GM12878 (cell line): ENCODE measurements around the gene KCNN1. TPM values are rescaled to one million over a fixed set of nuclear protein-coding genes. Genes with fewer than 3 reads are reported as not detected.

Experiments
- ASH2L ChIP-seq: fragments of 300-600, 200-600 bp; sonication (generic); IDR thresholded peaks from 2 replicates; pipeline ENCODE4 v1.6.1; 2017; ENCODE audit warnings: low read depth, mild to moderate bottlenecking, borderline replicate concordance
- ATF3 ChIP-seq: IDR thresholded peaks from 2 replicates; pipeline ENCODE4 v1.6.1; 2011; ENCODE audit warnings: low read depth, mild to moderate bottlenecking, low read length, moderate library complexity, borderline replicate concordance; ENCODE audit errors: extremely low read depth
- BCL11A ChIP-seq: IDR thresholded peaks from 2 replicates; pipeline ENCODE4 v1.6.1; 2011; ENCODE audit warnings: low read depth, low read length
- JUNB ChIP-seq: IDR thresholded peaks from 2 replicates; pipeline ENCODE4 v1.6.1; 2016; ENCODE audit warnings: antibody characterized with exemption, mild to moderate bottlenecking
- LARP7 ChIP-seq: fragments of 450-650 bp; IDR thresholded peaks from 2 replicates; pipeline ENCODE4 v1.6.1; 2017; ENCODE audit warnings: mild to moderate bottlenecking
- MAX ChIP-seq: IDR thresholded peaks from 2 replicates; pipeline ENCODE4 v1.6.1; 2012; ENCODE audit warnings: low read depth, low read length, improper control_type of control experiment
- PBX3 ChIP-seq: IDR thresholded peaks from 2 replicates; pipeline ENCODE4 v1.6.1; 2011; ENCODE audit warnings: mild to moderate bottlenecking, low read depth, low read length, moderate library complexity; ENCODE audit not compliant: insufficient replicate concordance
- POU2F2 ChIP-seq: IDR thresholded peaks from 3 replicates; pipeline ENCODE4 v1.6.1; 2011; ENCODE audit warnings: low read depth, mild to moderate bottlenecking, low read length, borderline replicate concordance
- RB1 ChIP-seq: fragments of 450-650 bp; formaldehyde crosslinking; IDR thresholded peaks from 2 replicates; pipeline ENCODE4 v1.6.1; 2017; ENCODE audit warnings: mild to moderate bottlenecking, borderline replicate concordance
- RELA ChIP-seq: fragments of 450-650 bp; IDR thresholded peaks from 2 replicates; pipeline ENCODE4 v1.8.0; 2014; ENCODE audit warnings: borderline replicate concordance; ENCODE audit not compliant: partially characterized antibody
- REST ChIP-seq: IDR thresholded peaks from 2 replicates; pipeline ENCODE4 v1.6.1; 2012; ENCODE audit warnings: mild to moderate bottlenecking, low read depth, low read length
- RFX5 ChIP-seq: IDR thresholded peaks from 2 replicates; pipeline ENCODE4 v1.6.1; 2011; ENCODE audit warnings: low read depth, low read length, improper control_type of control experiment
- SMARCA5 ChIP-seq: fragments of 450-650 bp; IDR thresholded peaks from 2 replicates; pipeline ENCODE4 v1.6.1; 2017; ENCODE audit warnings: mild to moderate bottlenecking
- SREBF1 ChIP-seq: IDR thresholded peaks from 2 replicates; pipeline ENCODE4 v1.6.1; 2012; ENCODE audit warnings: mild to moderate bottlenecking, low read length
- polyA plus RNA-seq, 11 experiments: library from polyadenylated mRNA; depleted of rRNA in 4 of 11; unstranded in 6 of 11; stranded (reverse) in 5 of 11; fragments of >200 nt; fragmentation: Nextera tagmentation in 4 of 11; fragmentation: Illumina TruSeq in 1 of 11; extraction: Ambion mirVana in 4 of 11; extraction: Trizol in 1 of 11; gene quantifications; 1 replicate in 1 of 11; 2 replicates in 10 of 11; pipeline versions ENCODE4 v1.2.1 to v1.2.3, GENCODE V29; 2011 to 2016; ENCODE audit warnings: inconsistent platforms in 2 of 11, missing spikeins in 2 of 11, low read depth in 1 of 11
- total RNA-seq, 4 experiments: library from RNA; depleted of rRNA in 3 of 4; stranded (reverse); fragments of >200 nt in 3 of 4; fragmentation: Illumina TruSeq in 1 of 4; extraction: Trizol in 1 of 4; gene quantifications; 2 replicates each; pipeline versions ENCODE4 v1.2.1 to v1.2.3, GENCODE V29; 2013 to 2021
- TF ChIP-seq, protein P1 (sequence below): fragments of 450-650 bp; IDR thresholded peaks from 2 replicates; pipeline ENCODE4 v1.6.1; 2017; ENCODE audit warnings: antibody characterized with exemption, mild to moderate bottlenecking, moderate library complexity
- TF ChIP-seq, protein P2 (sequence below): fragments of 450-650 bp; formaldehyde crosslinking; IDR thresholded peaks from 2 replicates; pipeline ENCODE4 v1.5.0; 2022; ENCODE audit warnings: mild to moderate bottlenecking, missing genetic modification characterization

Gene KCNN1
- total and polyA plus RNA-seq, 10 of the 15 experiments (the other 5 are each of a cell fraction or from before 2014, with no cell fraction given), result 0.02 to 0.95 (median 0.16) TPM; not detected in 1

- TF ChIP-seq BCL11A (no peak), RELA (peak; percentile 41), RB1 (no peak), SMARCA5 (peak; percentile 48; the same call in 1 of the 2 replicates), SREBF1 (no peak), PBX3 (no peak), ASH2L (no peak), POU2F2 (no peak), ATF3 (no peak), REST (no peak), LARP7 (no peak), MAX (no peak), JUNB (no peak), RFX5 (no peak)
- TF ChIP-seq, protein P1, sequence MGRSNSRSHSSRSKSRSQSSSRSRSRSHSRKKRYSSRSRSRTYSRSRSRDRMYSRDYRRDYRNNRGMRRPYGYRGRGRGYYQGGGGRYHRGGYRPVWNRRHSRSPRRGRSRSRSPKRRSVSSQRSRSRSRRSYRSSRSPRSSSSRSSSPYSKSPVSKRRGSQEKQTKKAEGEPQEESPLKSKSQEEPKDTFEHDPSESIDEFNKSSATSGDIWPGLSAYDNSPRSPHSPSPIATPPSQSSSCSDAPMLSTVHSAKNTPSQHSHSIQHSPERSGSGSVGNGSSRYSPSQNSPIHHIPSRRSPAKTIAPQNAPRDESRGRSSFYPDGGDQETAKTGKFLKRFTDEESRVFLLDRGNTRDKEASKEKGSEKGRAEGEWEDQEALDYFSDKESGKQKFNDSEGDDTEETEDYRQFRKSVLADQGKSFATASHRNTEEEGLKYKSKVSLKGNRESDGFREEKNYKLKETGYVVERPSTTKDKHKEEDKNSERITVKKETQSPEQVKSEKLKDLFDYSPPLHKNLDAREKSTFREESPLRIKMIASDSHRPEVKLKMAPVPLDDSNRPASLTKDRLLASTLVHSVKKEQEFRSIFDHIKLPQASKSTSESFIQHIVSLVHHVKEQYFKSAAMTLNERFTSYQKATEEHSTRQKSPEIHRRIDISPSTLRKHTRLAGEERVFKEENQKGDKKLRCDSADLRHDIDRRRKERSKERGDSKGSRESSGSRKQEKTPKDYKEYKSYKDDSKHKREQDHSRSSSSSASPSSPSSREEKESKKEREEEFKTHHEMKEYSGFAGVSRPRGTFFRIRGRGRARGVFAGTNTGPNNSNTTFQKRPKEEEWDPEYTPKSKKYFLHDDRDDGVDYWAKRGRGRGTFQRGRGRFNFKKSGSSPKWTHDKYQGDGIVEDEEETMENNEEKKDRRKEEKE, result no peak
- TF ChIP-seq, protein P2, sequence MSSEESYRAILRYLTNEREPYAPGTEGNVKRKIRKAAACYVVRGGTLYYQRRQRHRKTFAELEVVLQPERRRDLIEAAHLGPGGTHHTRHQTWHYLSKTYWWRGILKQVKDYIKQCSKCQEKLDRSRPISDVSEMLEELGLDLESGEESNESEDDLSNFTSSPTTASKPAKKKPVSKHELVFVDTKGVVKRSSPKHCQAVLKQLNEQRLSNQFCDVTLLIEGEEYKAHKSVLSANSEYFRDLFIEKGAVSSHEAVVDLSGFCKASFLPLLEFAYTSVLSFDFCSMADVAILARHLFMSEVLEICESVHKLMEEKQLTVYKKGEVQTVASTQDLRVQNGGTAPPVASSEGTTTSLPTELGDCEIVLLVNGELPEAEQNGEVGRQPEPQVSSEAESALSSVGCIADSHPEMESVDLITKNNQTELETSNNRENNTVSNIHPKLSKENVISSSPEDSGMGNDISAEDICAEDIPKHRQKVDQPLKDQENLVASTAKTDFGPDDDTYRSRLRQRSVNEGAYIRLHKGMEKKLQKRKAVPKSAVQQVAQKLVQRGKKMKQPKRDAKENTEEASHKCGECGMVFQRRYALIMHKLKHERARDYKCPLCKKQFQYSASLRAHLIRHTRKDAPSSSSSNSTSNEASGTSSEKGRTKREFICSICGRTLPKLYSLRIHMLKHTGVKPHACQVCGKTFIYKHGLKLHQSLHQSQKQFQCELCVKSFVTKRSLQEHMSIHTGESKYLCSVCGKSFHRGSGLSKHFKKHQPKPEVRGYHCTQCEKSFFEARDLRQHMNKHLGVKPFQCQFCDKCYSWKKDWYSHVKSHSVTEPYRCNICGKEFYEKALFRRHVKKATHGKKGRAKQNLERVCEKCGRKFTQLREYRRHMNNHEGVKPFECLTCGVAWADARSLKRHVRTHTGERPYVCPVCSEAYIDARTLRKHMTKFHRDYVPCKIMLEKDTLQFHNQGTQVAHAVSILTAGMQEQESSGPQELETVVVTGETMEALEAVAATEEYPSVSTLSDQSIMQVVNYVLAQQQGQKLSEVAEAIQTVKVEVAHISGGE (CRISPR knock-in tag), result no peak
Observed at GRCh38 chr19:17951990-17952976, 14.6 kb upstream of the KCNN1 start (continued).
